ENCODE data around the gene APEH.

The APEH gene

DNA sequence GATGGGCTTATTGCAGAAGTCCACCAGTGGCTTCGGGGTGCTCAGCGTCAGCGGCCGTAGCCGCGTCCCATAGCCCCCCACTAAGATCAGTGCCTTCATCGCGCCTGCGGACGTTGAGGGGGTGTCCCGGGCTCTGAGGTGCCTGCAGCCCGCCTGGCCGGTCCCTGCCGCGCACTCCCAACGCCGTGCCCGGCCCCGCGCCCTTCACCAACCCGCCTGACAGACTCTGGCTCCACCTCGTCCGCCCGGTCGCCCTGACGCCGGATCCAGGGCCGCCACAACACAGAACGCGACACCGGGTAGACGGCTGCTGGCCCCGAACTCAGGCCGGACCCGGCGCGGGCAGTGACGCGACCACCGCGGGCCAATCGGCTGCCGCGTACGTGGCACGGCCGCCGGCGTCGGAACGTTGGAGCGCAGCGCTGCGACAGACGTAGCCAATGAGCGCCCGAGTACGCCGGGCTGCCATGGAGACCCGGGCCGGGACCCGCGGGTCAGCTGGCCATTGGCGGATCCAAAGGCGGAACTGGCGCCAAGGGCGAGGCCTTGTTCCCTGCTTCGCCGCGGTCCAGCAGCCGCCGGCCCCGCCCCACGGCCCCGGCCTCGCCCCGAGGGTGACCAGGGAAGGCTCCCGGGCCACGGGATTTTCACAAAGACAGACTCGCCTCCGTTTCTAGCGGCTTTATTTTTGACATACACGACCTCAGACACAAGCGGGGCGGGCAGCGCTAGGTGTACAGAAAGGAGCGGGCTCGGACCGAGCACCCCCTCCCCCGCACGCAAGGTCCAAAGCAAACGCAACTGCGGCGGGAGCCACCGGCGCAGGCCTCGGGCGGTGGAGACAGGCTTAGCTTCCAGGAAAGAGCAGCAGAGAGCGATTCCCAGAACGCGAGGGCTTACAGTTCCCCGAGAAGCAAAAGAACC, 49.7 kb downstream of the APEH start, which contains the start of gene GMPPB:
Gene GMPPB, minus strand, starts transcription at position 324 of the 924 bp plus-strand sequence. Its CDS starts 225 bp downstream, at position 99.
- Mint-ChIP-seq H3K27ac (ENCODE audit: low read depth) (peak within 1 kb of the TSS; percentile 96), H3K4me3 (peak within 1 kb of the TSS; percentile 86), H3K27me3 (no peaks in the 10 kb centered on the region), H3K4me1 (peaks cover 39% of the 10 kb centered on the region), H3K36me3 (ENCODE audit: insufficient read depth) (peaks cover 46% of the 10 kb centered on the region), H3K9me3 (no peaks in the 10 kb centered on the region)
- DNase-seq (ENCODE audit: low spot score in 2 of 2): peak; percentile 80 to 85
- ATAC-seq (replicated peaks; ENCODE audit: extremely low read depth, poor library complexity, severe bottlenecking): peak; percentile 77

DNA sequence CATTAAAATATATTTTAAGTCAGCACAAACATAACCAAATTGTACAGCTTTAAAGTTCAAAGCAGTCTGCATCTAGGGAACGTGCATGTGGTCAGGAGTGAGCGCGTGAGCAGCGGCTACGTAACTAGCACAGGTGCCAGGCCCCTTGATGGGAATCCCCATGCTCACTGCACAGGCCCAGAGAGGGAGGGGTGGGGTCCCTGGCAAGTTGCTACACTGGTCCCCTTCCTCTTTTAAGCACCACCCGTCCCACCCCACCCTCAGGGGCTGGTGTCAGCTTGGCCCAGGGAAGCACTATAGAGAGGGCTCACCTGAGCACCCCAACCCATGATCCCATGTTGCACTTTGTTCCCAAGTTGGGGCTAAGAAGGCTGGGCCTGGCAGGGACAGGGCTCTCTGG, 50.4 kb downstream of the APEH start:
- H3K9me3 Mint-ChIP-seq: no peaks in the 10 kb centered on the region
- H3K4me1 Mint-ChIP-seq: peaks cover 32% of the 10 kb centered on the region
- peak overlapping the region; percentile 86 for H3K4me3 Mint-ChIP-seq
- no peak for DNase-seq (ENCODE audit: low spot score in 2 of 2)
- peak overlapping the region; percentile 96 for H3K27ac Mint-ChIP-seq (ENCODE audit: low read depth)
- peak; percentile 7 for ATAC-seq (replicated peaks; ENCODE audit: extremely low read depth, poor library complexity, severe bottlenecking)
- peaks cover 41% of the 10 kb centered on the region for H3K36me3 Mint-ChIP-seq (ENCODE audit: insufficient read depth)
- no peaks in the 10 kb centered on the region for H3K27me3 Mint-ChIP-seq

DNA sequence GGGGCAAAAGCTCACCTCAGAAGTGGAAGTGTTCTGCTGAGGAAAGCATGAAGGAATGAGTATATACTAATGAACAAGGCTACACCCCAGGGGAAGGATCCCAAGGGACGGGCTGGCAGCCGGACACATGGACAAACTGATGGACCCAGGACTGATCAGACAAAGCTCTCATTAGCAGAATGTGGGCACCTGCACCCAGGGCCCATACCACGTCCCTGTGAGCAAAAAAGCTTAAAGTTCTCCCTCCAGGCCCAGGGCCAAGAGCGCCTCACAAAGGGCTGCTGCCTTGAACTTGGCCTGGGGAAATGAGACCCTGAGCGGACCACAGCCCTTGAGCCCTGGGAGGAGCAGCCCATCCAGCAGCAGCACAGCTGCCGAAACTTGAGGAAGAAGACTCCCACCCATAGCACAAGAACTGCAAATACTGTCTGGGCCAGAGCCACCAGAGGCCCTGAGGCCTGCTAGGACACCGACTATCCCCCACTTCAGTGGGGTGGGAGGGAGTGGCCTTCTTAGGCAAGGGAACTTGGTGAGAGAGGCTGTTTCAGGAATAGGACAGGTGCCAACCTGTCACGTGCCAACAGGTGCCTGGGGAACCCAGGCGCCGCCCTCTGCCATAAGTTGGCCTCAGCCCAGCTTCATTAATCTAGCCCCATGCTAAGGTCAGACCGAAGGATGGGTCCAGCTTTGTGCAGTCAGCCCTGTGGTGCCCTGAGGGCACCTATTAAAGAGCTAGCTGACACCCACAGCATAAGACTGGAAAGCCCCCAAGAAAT, 51.9 kb downstream of the APEH start:
- no peak for DNase-seq (ENCODE audit: low spot score in 2 of 2)

GRCh38 chr3:49727154-49727923, 53.2 kb downstream of the APEH start:
- H3K4me1 Mint-ChIP-seq: peaks cover 19% of the 10 kb centered on the region
- no peak for ATAC-seq (replicated peaks; ENCODE audit: extremely low read depth, poor library complexity, severe bottlenecking)
- peaks cover 47% of the 10 kb centered on the region for H3K36me3 Mint-ChIP-seq (ENCODE audit: insufficient read depth)
- no peaks in the 10 kb centered on the region for H3K27me3 Mint-ChIP-seq
- no peak for DNase-seq (ENCODE audit: low spot score in 2 of 2)
- no peak overlapping the region for H3K27ac Mint-ChIP-seq (ENCODE audit: low read depth)
- H3K9me3 Mint-ChIP-seq: no peaks in the 10 kb centered on the region
- no peak overlapping the region for H3K4me3 Mint-ChIP-seq

More for the DNA sequence above, 51.9 kb downstream of the APEH start:
- Mint-ChIP-seq H3K4me1 (peaks cover 19% of the 10 kb centered on the region), H3K27me3 (no peaks in the 10 kb centered on the region), H3K9me3 (no peaks in the 10 kb centered on the region), H3K4me3 (no peak overlapping the region), H3K27ac (ENCODE audit: low read depth) (no peak overlapping the region), H3K36me3 (ENCODE audit: insufficient read depth) (peaks cover 40% of the 10 kb centered on the region)
- no peak for ATAC-seq (replicated peaks; ENCODE audit: extremely low read depth, poor library complexity, severe bottlenecking)

GRCh38 chr3:49727924-49728361, 53.8 kb downstream of the APEH start:
- Mint-ChIP-seq H3K27ac (ENCODE audit: low read depth) (no peak overlapping the region), H3K27me3 (no peaks in the 10 kb centered on the region), H3K9me3 (no peaks in the 10 kb centered on the region), H3K4me3 (no peak overlapping the region), H3K4me1 (peaks cover 14% of the 10 kb centered on the region), H3K36me3 (ENCODE audit: insufficient read depth) (peaks cover 52% of the 10 kb centered on the region)
- no peak for DNase-seq (ENCODE audit: low spot score in 2 of 2)
- ATAC-seq (replicated peaks; ENCODE audit: extremely low read depth, poor library complexity, severe bottlenecking): no peak

DNA sequence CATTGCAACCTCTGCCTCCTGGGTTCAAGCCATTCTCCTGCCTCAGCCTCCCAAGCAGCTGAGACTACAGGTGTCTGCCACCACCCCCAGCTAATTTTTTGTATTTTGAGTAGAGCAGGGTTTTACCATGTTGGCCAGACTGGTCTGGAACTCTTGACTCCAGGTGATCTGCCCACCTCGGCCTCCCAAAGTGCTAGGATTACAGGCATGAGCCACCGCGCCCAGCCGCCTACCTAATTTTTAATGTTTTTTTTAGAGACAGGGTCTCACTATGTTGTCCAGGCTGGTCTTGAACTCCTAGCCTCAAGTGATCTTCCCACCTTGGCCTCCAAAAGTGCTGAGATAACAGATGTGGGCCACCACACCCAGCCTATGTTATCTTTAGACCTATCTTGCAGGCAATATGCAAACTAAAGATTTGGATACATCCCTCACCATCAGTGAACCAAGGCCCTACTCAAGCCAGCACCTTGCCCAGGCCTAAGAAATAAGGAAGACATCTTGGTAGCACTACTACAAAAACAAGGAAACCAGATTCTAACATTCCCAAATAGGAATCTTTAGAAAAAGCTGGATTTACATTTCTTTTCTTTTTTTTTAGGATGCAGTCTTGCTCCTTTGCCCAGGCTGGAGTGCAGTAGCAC, 55.9 kb downstream of the APEH start:
- ATAC-seq (replicated peaks; ENCODE audit: extremely low read depth, poor library complexity, severe bottlenecking): no peak
- H3K27me3 Mint-ChIP-seq: no peaks in the 10 kb centered on the region
- no peak overlapping the region for H3K4me3 Mint-ChIP-seq
- H3K9me3 Mint-ChIP-seq: no peaks in the 10 kb centered on the region
- no peaks in the 10 kb centered on the region for H3K4me1 Mint-ChIP-seq
- H3K27ac Mint-ChIP-seq (ENCODE audit: low read depth): no peak overlapping the region
- peaks cover 48% of the 10 kb centered on the region for H3K36me3 Mint-ChIP-seq (ENCODE audit: insufficient read depth)
- no peak for DNase-seq (ENCODE audit: low spot score in 2 of 2)

DNA sequence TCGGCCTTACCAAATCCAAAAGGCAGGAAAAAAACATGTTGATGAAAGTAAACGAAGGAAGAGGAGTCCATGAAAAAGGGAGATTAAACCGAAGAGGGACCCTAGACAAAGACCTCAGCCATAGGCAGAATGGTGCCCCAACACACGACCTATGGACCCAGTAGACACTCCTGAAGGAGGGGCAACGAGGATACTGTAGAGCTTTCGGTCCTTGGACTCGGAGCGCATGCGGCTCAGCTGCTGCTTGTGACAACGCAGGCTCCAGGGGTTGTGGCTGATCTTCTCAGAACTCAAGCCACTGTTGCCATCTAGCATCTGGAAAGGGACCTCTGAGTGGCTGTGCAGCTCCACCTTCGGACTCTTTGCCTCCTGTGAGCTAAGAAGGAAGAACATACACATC, 58.4 kb downstream of the APEH start:
- no peaks in the 10 kb centered on the region for H3K4me1 Mint-ChIP-seq
- no peak overlapping the region for H3K27ac Mint-ChIP-seq (ENCODE audit: low read depth)
- no peaks in the 10 kb centered on the region for H3K27me3 Mint-ChIP-seq
- no peak for DNase-seq (ENCODE audit: low spot score in 2 of 2)
- peaks cover 54% of the 10 kb centered on the region for H3K36me3 Mint-ChIP-seq (ENCODE audit: insufficient read depth)
- no peak for ATAC-seq (replicated peaks; ENCODE audit: extremely low read depth, poor library complexity, severe bottlenecking)
- no peak overlapping the region for H3K4me3 Mint-ChIP-seq
- no peaks in the 10 kb centered on the region for H3K9me3 Mint-ChIP-seq

DNA sequence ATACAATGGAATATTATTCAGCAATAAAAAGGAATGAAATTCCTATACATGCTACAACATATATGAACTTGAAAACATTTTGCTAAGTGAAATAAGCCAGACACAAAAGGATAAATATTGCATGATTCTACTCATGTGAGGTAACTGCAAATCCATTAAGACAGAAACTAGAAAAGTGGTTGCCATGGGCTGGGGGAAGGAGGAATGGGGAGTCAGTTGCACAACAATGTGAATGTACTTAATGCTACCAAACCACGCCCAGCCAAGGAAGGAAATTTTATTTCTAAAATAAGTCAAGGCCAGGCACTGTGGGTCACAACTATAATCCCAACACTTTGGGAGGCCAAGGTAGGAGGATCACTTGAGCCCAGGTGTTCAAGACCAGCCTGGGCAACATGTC, 59.4 kb downstream of the APEH start:
- ATAC-seq (replicated peaks; ENCODE audit: extremely low read depth, poor library complexity, severe bottlenecking) (no peak), DNase-seq (ENCODE audit: low spot score in 2 of 2) (no peak)
- peaks cover 2% of the 10 kb centered on the region for H3K4me1 Mint-ChIP-seq
- no peaks in the 10 kb centered on the region for H3K9me3 Mint-ChIP-seq
- H3K27me3 Mint-ChIP-seq: no peaks in the 10 kb centered on the region
- H3K36me3 Mint-ChIP-seq (ENCODE audit: insufficient read depth): peaks cover 54% of the 10 kb centered on the region
- H3K27ac Mint-ChIP-seq (ENCODE audit: low read depth): no peak overlapping the region
- H3K4me3 Mint-ChIP-seq: no peak overlapping the region

Data from central memory CD8-positive, alpha-beta T cell (primary cell).